Gastroesophageal sphincter (tissue), 3 donors: ENCODE results near the gene ZNF845.

Source experiments
- EP300 ChIP-seq: sonication (generic); formaldehyde crosslinking; IDR thresholded peaks from one replicate; pipeline ENCODE4 v1.6.1; 2017; ENCODE audit warnings: antibody characterized with exemption, mild to moderate bottlenecking
- POLR2A ChIP-seq, 2 donors: fragments of 450-650 bp; IDR thresholded peaks; one replicate each; pipeline ENCODE4 v1.6.1; 2017; ENCODE audit warnings: antibody characterized with exemption in 2 of 2, mild to moderate bottlenecking in 2 of 2, moderate library complexity in 1 of 2
- POLR2AphosphoS5 ChIP-seq: sonication (generic); formaldehyde crosslinking; IDR thresholded peaks from one replicate; pipeline ENCODE4 v1.6.1; 2017; ENCODE audit warnings: antibody characterized with exemption
- TF ChIP-seq, protein P1 (sequence below), 4 experiments: fragments of 200-600 bp in 2 of 4; fragments of 450-650 bp in 2 of 4; sonication (generic) in 1 of 4; IDR thresholded peaks; one replicate each; pipeline ENCODE4 v1.5.1; 2017 to 2019; ENCODE audit warnings: antibody characterized with exemption in 4 of 4, mild to moderate bottlenecking in 2 of 4, moderate library complexity in 2 of 4

DNA sequence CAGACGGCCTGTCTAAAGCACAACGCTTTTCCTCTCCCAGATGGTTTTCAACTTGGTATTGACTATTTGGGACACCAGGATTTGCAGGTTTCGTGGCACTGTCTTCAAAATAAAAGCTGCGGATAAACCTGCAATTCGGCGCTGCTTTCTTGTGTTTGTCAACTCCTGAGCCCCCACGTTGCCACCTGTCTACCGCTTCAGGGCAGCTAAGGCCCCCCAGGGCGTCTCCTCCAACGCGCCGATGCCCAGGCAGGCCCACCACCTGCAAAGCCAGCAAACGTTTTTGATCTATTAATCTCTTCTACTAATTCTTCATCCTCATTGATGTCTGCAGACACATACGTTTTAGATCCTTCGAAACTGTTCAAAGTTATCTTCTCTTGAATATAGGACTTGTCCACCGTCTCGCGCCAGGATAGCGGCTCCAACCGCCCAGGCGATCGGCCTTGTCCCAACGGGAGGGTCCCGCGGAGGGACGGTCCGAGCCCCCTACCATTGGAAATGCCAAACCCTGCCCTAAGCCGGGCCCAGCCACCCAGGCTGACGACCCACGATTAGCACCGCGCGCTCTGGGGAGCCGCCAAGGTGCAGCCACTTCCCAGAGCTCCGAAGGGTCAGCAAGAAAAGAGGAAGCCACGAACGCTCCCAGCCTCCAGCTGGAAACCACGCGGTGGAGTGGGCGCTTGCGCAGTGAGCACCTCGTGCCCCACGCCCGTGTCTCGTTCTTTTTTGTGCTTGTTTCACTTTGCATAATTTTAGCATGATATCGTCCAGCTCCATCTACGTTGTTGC lies 42.6 kb upstream of the ZNF845 start:
- TF ChIP-seq, protein P1, sequence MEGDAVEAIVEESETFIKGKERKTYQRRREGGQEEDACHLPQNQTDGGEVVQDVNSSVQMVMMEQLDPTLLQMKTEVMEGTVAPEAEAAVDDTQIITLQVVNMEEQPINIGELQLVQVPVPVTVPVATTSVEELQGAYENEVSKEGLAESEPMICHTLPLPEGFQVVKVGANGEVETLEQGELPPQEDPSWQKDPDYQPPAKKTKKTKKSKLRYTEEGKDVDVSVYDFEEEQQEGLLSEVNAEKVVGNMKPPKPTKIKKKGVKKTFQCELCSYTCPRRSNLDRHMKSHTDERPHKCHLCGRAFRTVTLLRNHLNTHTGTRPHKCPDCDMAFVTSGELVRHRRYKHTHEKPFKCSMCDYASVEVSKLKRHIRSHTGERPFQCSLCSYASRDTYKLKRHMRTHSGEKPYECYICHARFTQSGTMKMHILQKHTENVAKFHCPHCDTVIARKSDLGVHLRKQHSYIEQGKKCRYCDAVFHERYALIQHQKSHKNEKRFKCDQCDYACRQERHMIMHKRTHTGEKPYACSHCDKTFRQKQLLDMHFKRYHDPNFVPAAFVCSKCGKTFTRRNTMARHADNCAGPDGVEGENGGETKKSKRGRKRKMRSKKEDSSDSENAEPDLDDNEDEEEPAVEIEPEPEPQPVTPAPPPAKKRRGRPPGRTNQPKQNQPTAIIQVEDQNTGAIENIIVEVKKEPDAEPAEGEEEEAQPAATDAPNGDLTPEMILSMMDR (IDR thresholded peaks at IDR 0.05) = no peak
- TF ChIP-seq POLR2A (IDR thresholded peaks at IDR 0.05) = no peak
- no peak for TF ChIP-seq POLR2AphosphoS5
- TF ChIP-seq EP300 = no peak
